A673 (cell line): ENCODE results near the gene OR5T2. TPM values are rescaled to one million over a fixed set of nuclear protein-coding genes. Genes with fewer than 3 reads are reported as not detected.

Experiments
- Bru-seq: library from RNA; stranded (reverse); fragments of 400-500 nt; gene quantifications from one replicate; lab custom pipeline; 2021; lab: Mats Ljungman, UMichigan
- BruChase-seq, 2 experiments: library from RNA; stranded (reverse); fragments of 400-500 nt; gene quantifications; one replicate each; lab custom pipeline; 2021; lab: Mats Ljungman, UMichigan
- BruUV-seq: library from RNA; stranded (reverse); fragments of 400-500 nt; replicated peaks from 2 replicates; lab custom pipeline; 2021; lab: Mats Ljungman, UMichigan
- CTCF ChIA-PET: fragments of 300-600 bp; sonication (Branson Sonifier 250); formaldehyde crosslinking; loops from one replicate; lab custom pipeline; 2022; ENCODE audit warnings: antibody characterized with exemption; lab: Charles Lee
- POLR2A ChIA-PET: fragments of 300-600 bp; sonication (Branson Sonifier 250); formaldehyde crosslinking; loops from one replicate; lab custom pipeline; 2022; ENCODE audit warnings: antibody characterized with exemption; ENCODE audit not compliant: low non-redundant PET; lab: Charles Lee
- DNase-seq: peaks from one replicate; pipeline ENCODE4 v3.0.0-alpha.2; 2015; ENCODE audit warnings: low spot score
- H3K27ac ChIP-seq: fragments of 200-600 bp; sonication (generic); 2 replicates; pipeline ENCODE4 v1.5.1; 2016; ENCODE audit warnings: mixed run types, low read depth, mild to moderate bottlenecking, mixed read lengths, antibody characterized with exemption, low read length; ENCODE audit not compliant: poor library complexity, severe bottlenecking
- H3K27me3 ChIP-seq: fragments of 200-600 bp; sonication (generic); replicated peaks from 2 replicates; pipeline ENCODE4 v1.6.1; 2017; ENCODE audit warnings: mixed run types, low read depth, mild to moderate bottlenecking, mixed read lengths, antibody characterized with exemption, low read length; ENCODE audit not compliant: insufficient read depth, poor library complexity
- H3K36me3 ChIP-seq: fragments of 200-600 bp; sonication (generic); 2 replicates; pipeline ENCODE4 v1.6.1; 2016; ENCODE audit warnings: mixed run types, mild to moderate bottlenecking, mixed read lengths, antibody characterized with exemption, low read length; ENCODE audit not compliant: insufficient read depth, poor library complexity, severe bottlenecking
- H3K4me1 ChIP-seq: fragments of 200-600 bp; sonication (generic); 2 replicates; pipeline ENCODE4 v1.6.1; 2017; ENCODE audit warnings: mixed run types, mild to moderate bottlenecking, mixed read lengths, antibody characterized with exemption, low read length; ENCODE audit not compliant: insufficient read depth, poor library complexity, severe bottlenecking
- H3K4me3 ChIP-seq: fragments of 200-600 bp; sonication (generic); 2 replicates; pipeline ENCODE4 v1.5.1; 2016; ENCODE audit warnings: low read depth, mixed run types, mild to moderate bottlenecking, mixed read lengths, low read length; ENCODE audit not compliant: poor library complexity, severe bottlenecking
- H3K9me3 ChIP-seq: fragments of 200-600 bp; sonication (generic); 2 replicates; pipeline ENCODE4 v1.6.1; 2016; ENCODE audit warnings: mixed run types, low read depth, mild to moderate bottlenecking, mixed read lengths, antibody characterized with exemption, low read length; ENCODE audit not compliant: poor library complexity, severe bottlenecking
- EZH2 ChIP-seq: fragments of 200-600 bp; sonication (generic); IDR thresholded peaks from 2 replicates; pipeline ENCODE4 v1.6.1; 2017; ENCODE audit warnings: borderline replicate concordance, low read depth, mild to moderate bottlenecking, mixed read lengths, antibody characterized with exemption, low read length; ENCODE audit not compliant: poor library complexity, severe bottlenecking
- intact Hi-C: fragments of 100-400 bp; cut with micrococcal nuclease; formaldehyde crosslinking; loops from one replicate; pipeline ENCODE4 v1.10.0; 2022; ENCODE audit not compliant: unreplicated experiment
- long read RNA-seq: library from polyadenylated mRNA; stranded (forward); transcript quantifications from one replicate; pipeline ENCODE4 v2.0.0, GENCODE V29; 2022
- total RNA-seq: library from RNA; stranded (reverse); gene quantifications from 2 replicates; pipeline ENCODE4 v1.2.3, GENCODE V29; 2021
- TF ChIP-seq, protein P1 (sequence below): fragments of 300-800, 200-600 bp; sonication (generic); conservative IDR thresholded peaks from 2 replicates; pipeline ENCODE4 v1.5.1; 2017; ENCODE audit warnings: low read depth, mild to moderate bottlenecking, antibody characterized with exemption, low read length, moderate library complexity, mixed read lengths

OR5T2 gene
- total RNA-seq (not detected in 2 replicates), Bru-seq, nascent RNA (not detected), BruChase-seq, experiment 1, labeled RNA remaining after a 2-hour chase (not detected), BruChase-seq, experiment 2, labeled RNA remaining after a 6-hour chase (not detected)
- long read RNA-seq, result 0 reads

DNA sequence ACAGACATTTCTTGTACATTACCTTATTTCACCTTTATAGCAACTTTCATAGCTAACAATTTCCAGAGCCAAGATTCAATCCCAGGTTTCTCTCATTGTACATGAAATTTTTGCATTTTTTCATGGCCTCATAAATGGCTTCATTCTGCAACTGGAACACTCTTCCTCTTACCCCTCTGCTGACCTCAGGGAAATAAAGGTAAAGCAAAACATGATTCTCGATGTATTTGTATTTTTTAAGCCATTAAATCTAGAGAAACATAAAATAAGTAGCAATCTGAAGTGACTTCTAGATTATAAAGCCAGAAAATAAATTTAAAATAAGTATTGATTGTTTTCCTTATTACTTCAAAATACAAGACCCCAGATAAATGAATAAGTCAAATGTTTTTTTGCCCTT lies at the start of gene OR5T2:
Gene OR5T2 (minus strand): TSS at position 101 of the 400 bp plus-strand sequence. CDS start 1,193 bp downstream, outside the sequence.
- Histone ChIP-seq H3K27me3 (no peaks in the 10 kb centered on the region), H3K27ac (no peak within 1 kb of the TSS), H3K36me3 (no peaks in the 10 kb centered on the region), H3K4me3 (no peak within 1 kb of the TSS), H3K4me1 (no peaks in the 10 kb centered on the region), H3K9me3 (peaks cover 36% of the 10 kb centered on the region)
- TF ChIP-seq EZH2, result no peak
- TF ChIP-seq, protein P1, sequence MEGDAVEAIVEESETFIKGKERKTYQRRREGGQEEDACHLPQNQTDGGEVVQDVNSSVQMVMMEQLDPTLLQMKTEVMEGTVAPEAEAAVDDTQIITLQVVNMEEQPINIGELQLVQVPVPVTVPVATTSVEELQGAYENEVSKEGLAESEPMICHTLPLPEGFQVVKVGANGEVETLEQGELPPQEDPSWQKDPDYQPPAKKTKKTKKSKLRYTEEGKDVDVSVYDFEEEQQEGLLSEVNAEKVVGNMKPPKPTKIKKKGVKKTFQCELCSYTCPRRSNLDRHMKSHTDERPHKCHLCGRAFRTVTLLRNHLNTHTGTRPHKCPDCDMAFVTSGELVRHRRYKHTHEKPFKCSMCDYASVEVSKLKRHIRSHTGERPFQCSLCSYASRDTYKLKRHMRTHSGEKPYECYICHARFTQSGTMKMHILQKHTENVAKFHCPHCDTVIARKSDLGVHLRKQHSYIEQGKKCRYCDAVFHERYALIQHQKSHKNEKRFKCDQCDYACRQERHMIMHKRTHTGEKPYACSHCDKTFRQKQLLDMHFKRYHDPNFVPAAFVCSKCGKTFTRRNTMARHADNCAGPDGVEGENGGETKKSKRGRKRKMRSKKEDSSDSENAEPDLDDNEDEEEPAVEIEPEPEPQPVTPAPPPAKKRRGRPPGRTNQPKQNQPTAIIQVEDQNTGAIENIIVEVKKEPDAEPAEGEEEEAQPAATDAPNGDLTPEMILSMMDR, result no peak
- ChIA-PET CTCF (no interaction called here), POLR2A (no interaction called here)
- DNase-seq, result no peak
- no TSS peak for BruUV-seq
- intact Hi-C loops, result no loop called here

GRCh38 chr11:56273854-56274253 lies 39.8 kb upstream of the OR5T2 start, which contains the start of gene OR5T1:
Gene OR5T1 (plus strand): TSS chr11:56274154. CDS start chr11:56275639, 1,485 bp downstream.
- H3K4me1 ChIP-seq, result no peaks in the 10 kb centered on the region
- CTCF ChIA-PET, result no interaction called here

GRCh38 chr11:56271092-56271491 lies 37.0 kb upstream of the OR5T2 start:
- Histone ChIP-seq H3K27ac (no peak overlapping the region), H3K9me3 (peaks cover 14% of the 10 kb centered on the region), H3K27me3 (no peaks in the 10 kb centered on the region), H3K36me3 (no peaks in the 10 kb centered on the region), H3K4me3 (no peak overlapping the region), H3K4me1 (no peaks in the 10 kb centered on the region)
- POLR2A ChIA-PET, result no interaction called here
- CTCF ChIA-PET, result no interaction called here
- intact Hi-C loops, result no loop called here
- DNase-seq, result no peak
- no TSS peak for BruUV-seq
- TF ChIP-seq, protein P1, result no peak
- no peak for TF ChIP-seq EZH2

More at GRCh38 chr11:56273854-56274253, 39.8 kb upstream of the OR5T2 start, which contains the start of gene OR5T1:
- BruUV-seq, result no TSS peak
- no peaks in the 10 kb centered on the region for H3K36me3 ChIP-seq
- DNase-seq, result no peak
- H3K27ac ChIP-seq, result no peak within 1 kb of the TSS
- H3K9me3 ChIP-seq, result peaks cover 8% of the 10 kb centered on the region
- TF ChIP-seq, protein P1, result no peak
- no peak for TF ChIP-seq EZH2
- POLR2A ChIA-PET, result no interaction called here
- no peaks in the 10 kb centered on the region for H3K27me3 ChIP-seq
- H3K4me3 ChIP-seq, result no peak within 1 kb of the TSS
- intact Hi-C loops, result no loop called here
